ENCODE results near the gene CYP4F8.
A peak's percentile ranks its signal among the peaks of the same experiment; 100 is the strongest.
"Not testable (repeated sequence)": the region's sequence is repeated elsewhere in the genome, so short reads cannot be mapped to it uniquely, and the experiment has no call there.

Gene CYP4F8

GRCh38 chr19:15644066-15644741 is 29.2 kb downstream of the CYP4F8 start:
- DNase-seq: no peak

GRCh38 chr19:15644816-15645215 is 29.8 kb downstream of the CYP4F8 start:
- DNase-seq: no peak

DNA sequence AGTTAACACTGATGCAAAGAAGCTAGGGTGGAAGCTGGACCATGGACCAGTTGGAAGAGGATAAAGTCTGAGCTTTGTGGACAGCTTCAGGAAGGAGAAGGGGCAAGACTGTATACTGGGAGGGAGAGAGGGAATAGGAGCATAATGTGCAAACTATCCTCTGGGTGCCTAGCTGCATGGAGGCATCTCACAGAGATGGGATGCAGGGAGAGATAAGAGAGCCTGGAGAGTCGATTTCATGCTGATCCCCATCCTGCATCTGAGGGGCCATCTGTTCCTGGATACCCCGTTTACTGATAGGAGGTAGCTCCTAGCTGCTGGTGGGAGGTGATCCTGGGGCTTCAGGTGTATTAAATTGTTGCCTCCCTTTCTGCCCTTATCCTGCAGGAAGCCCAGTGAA is 34.5 kb downstream of the CYP4F8 start:
- no peak for DNase-seq

- DNase-seq: not testable (repeated sequence)
Observed at GRCh38 chr19:15650123-15650522, 35.1 kb downstream of the CYP4F8 start.

DNA sequence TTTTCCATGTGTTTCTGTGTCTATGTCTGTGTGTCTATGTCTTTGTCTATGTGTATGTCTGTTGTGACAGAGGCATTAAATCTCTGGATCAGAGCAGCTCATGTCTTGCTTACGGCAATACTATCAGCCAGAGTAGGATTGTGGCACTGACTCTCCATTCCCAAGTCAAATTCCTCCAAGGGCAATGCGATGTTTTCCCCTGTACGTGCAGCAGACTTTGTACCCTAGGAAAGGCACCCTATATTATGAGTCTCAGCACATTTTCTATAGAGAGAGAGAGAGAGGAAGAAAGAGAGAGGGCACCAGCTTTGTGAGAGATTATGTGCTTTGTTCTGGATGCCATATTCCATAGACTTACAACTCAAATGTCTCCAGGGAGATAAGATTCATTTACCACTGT is 36.8 kb downstream of the CYP4F8 start:
- no peak for DNase-seq

GRCh38 chr19:15652559-15653278 is 37.7 kb downstream of the CYP4F8 start:
- no peak for DNase-seq

DNA sequence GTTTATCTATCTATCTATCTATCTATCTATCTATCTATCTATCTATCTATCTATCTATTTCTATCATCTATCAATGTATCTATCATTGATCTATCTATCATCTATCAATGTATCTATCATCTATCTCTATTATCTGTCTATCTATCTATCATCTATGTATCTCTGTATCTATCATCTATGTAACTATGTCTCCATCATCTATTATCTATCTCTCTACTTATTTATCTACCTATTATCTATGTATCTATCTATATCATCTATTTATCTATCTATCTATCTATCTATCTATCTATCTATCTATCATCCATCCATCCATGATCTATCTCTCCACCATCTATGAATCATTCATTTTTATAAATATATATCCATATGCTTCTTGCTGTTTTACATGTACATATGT is 41.4 kb downstream of the CYP4F8 start:
- DNase-seq: no peak

- DNase-seq: no peak
Observed at GRCh38 chr19:15663247-15663646, 48.2 kb downstream of the CYP4F8 start.

- no peak for DNase-seq
Observed at GRCh38 chr19:15666186-15666585, 51.2 kb downstream of the CYP4F8 start.

DNA sequence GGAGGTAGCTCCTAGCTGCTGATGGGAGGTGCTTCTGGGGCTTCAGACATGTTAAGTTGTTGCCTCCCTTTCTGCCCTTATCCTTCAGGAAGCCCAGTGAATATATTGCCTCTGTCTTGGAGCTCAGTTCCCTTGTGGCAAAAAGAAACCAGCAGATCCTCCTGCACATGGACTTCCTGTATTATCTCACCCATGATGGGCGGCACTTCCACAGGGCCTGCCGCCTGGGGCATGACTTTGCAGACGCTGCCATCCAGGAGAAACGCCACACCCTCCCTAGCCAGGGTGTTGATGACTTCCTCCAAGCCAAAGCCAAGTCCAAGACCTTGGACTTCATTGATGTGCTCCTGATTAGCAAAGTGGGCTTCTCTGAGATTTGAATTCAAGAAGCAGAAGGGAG is 51.9 kb downstream of the CYP4F8 start:
- no peak for DNase-seq

DNA sequence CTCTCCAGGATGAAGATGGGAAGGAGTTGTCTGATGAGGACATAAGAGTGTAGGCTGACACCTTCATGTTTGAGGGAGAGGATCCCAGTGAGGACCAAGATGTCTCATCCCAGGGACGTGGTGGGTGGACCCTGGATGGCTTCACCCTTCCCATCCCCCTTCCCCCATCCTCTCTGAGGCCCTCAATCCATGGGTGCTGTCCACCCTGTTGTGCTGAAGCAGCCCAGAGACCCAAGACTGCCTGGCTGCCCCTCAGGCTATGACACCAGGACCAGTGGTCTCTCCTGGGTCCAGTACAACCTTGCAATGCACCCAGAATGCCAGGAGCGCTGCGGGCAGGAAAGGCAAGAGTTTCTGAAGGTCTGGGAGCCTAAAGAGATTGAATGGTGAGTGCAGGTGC is 54.4 kb downstream of the CYP4F8 start:
- no peak for DNase-seq

GRCh38 chr19:15669891-15670290 is 54.9 kb downstream of the CYP4F8 start:
- no peak for DNase-seq

- no peak for DNase-seq
Observed at GRCh38 chr19:15671237-15671821, 56.3 kb downstream of the CYP4F8 start.

DNA sequence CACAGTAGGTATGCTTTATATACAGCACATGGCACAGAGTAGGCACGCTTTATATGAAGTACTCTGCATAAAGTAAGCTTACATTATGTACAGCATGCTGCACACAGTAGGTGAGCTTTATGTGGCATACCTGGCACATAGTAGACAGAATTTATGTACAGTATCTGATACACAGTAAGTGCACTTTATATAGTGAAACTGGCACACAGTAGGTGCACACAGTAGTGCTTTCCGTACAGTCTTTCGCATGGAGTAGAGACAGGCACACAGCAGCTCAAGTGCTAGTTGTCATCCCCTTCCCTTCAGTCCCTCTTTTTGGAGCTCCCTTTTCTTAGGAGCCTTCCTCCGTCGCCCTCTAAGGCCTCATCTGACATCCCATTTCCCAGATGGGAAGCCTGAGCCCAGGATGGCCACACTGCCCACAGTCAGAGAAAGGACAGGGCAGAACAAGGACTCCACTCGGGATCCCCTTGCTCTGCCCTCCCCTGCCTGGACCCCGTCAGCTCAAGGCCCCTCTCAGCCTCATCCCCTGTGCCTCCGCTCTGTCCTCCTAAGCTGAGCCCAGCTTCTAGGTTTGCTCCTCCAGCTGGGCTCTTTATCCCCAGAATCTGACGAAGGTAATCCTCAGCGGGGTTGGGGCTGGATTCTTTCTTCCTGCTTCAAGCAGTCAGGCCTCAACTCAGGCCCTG is 57.0 kb downstream of the CYP4F8 start:
- no peak for DNase-seq

- peak in 3 of 14 donors; percentile 2 to 16 (median 6) for DNase-seq
Observed at GRCh38 chr19:15672580-15673175, 57.7 kb downstream of the CYP4F8 start, which contains the start of gene CYP4F12. Gene CYP4F12 (plus strand): TSS chr19:15673087. CDS start chr19:15673530, 443 bp downstream.

DNA sequence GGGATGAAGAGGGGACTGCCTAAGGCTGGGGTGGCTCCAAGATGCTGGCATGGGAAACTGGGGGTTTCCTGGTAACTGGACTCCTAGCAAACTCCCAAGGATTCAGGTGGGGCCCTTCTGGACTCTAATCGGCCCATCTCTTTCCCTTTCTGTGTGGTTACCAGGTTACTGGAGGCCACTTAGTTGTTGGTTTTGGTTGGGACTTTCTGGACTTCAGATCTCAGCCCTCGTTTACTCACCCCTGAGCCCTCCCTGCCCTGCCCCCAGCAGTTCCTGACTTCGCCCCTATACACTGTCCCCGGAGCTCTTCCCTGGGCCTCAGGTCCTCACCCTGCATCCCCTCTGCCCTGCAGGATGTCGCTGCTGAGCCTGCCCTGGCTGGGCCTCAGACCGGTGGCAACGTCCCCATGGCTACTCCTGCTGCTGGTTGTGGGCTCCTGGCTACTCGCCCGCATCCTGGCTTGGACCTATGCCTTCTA is 58.2 kb downstream of the CYP4F8 start:
- no peak for DNase-seq

DNA sequence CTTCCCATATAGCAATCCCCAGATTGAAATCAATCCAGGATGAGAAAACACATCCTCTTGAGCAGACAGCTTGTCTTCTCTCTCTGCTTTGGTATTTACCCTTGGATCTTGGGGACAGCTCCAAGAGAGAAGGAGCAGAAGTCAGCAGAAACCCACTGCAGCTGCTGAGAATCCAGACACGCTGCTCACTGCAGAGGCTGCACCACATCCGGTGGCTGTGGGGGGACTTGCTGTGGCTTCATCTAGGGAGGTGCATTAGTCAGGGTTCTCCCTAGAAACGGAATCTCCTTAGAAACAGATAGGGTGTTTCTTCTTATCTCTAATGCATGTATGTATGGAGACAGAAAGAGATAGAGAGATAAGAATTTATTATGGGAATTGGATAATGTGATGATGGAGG is 60.5 kb downstream of the CYP4F8 start:
- DNase-seq: no peak

DNA sequence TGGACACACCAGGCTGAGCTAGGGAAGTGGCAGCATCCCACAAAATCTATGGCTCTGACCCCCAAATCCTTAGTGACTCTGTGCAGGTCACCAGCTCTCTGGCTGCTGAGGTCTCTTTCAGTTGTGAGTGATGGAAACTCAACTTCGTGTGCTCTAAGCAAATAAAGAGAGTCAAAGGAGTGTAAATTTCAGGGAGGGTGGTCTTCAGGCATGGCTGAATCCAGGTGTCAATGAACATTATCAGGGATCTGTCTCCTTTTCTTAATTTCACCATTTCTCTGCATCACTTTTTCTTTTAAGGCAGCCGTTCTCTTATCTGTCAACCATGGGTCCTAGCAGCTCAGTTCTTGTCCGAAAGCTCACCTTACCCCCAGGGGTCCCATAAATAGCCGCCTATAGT is 64.1 kb downstream of the CYP4F8 start:
- no peak for DNase-seq

DNA sequence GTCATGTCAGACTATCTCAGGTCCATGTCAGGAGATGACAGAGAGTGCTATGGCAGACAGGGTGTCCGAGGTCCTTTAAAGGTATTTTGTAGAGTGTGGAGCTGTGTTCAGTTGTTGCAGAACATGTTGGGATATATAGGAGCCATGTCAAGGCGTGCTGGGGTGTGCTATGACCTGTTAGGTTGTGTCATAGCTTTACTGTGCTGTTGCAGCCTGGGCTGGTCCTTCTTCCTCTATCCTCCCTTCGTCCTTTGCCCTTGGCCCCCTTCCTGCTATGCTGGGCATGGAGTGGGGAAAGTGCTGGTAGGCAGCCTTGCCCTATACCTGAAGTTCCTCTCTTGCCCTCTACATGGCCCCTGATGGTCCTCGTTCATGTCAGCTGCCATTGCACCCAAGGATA is 64.8 kb downstream of the CYP4F8 start:
- DNase-seq: not testable (repeated sequence)

All from C1 segment of cervical spinal cord (tissue), 14 donors.